Chondrocyte (in vitro differentiated cells): ENCODE results near the gene CRIP1. TPM values are rescaled to one million over a fixed set of nuclear protein-coding genes. Genes with fewer than 3 reads are reported as not detected.

ENCODE experiments used
- DNase-seq: peaks from one replicate; pipeline ENCODE4 v3.0.0; 2021; ENCODE audit warnings: mixed read lengths, low spot score
- H3K27ac Mint-ChIP-seq: one replicate; pipeline ENCODE4 v1.8.0; 2021; ENCODE audit warnings: mild to moderate bottlenecking, moderate library complexity, mixed read lengths; ENCODE audit not compliant: unreplicated experiment
- H3K27me3 Mint-ChIP-seq: 2 replicates; pipeline ENCODE4 v1.8.0; 2021; ENCODE audit warnings: low read depth, mixed read lengths
- H3K36me3 Mint-ChIP-seq: 2 replicates; pipeline ENCODE4 v1.8.0; 2021; ENCODE audit warnings: low read depth, mixed read lengths
- H3K4me1 Mint-ChIP-seq: 2 replicates; pipeline ENCODE4 v1.8.0; 2021; ENCODE audit warnings: low read depth, mild to moderate bottlenecking, mixed read lengths
- H3K4me3 Mint-ChIP-seq: one replicate; pipeline ENCODE4 v1.8.0; 2021; ENCODE audit warnings: mild to moderate bottlenecking, moderate library complexity, mixed read lengths; ENCODE audit not compliant: unreplicated experiment
- H3K9me3 Mint-ChIP-seq: 2 replicates; pipeline ENCODE4 v1.8.0; 2021; ENCODE audit warnings: low read depth, mixed read lengths
- total RNA-seq: library from RNA; stranded (reverse); gene quantifications from 3 replicates; pipeline ENCODE4 v1.2.1, GENCODE V29; 2021
- TF ChIP-seq, protein P1 (sequence below): fragments of 200-600 bp; sonication (generic); IDR thresholded peaks from 2 replicates; pipeline ENCODE4 v1.5.0; 2021; ENCODE audit warnings: antibody characterized with exemption, mild to moderate bottlenecking, moderate library complexity

CRIP1 gene
- total RNA-seq, 1 donor from 2014 or later, result 181 TPM

DNA sequence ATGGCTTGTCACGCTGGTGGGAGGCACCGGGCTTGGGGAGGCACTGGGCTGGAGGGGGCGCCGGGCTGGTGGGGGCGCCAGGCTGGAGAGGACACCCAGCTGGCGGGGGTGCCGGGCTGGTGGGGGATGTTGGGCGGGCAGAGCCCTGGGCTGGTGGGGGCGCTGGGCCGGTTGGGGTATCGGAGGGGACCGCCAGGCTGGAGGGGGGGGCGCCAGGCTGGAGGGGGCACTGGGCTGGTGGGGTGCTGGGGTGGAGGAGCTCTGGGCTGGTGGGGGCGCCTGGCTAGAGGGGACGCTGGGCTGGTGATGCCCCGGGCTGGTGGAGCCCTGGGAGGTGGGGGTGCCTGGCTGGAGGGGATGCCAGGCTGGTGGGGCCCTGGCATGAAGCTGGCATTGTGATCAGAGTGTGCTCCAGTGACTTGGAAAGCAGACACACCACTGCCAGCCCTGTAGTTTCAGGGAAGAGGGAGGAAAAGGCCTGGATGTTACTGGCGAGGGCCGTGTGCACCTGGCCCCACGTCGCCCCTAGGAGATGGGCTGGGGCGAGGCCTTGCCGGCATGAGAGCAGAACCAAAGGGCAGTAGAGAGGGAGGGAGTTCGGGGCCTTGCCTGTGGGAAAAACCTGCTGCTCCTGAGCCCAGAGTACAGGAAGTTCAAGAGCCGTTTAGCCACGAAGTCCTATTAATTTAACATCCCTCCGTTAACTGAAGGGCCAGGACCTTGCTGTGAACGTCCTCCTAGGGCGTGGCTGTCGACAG lies 17.4 kb downstream of the CRIP1 start:
- no peak overlapping the region for H3K27ac Mint-ChIP-seq
- H3K27me3 Mint-ChIP-seq, result peaks cover 8% of the 10 kb centered on the region
- no peaks in the 10 kb centered on the region for H3K4me1 Mint-ChIP-seq
- H3K4me3 Mint-ChIP-seq, result no peak overlapping the region
- H3K9me3 Mint-ChIP-seq, result no peaks in the 10 kb centered on the region
- no peaks in the 10 kb centered on the region for H3K36me3 Mint-ChIP-seq
- peak; percentile 79 for DNase-seq
- TF ChIP-seq, protein P1, sequence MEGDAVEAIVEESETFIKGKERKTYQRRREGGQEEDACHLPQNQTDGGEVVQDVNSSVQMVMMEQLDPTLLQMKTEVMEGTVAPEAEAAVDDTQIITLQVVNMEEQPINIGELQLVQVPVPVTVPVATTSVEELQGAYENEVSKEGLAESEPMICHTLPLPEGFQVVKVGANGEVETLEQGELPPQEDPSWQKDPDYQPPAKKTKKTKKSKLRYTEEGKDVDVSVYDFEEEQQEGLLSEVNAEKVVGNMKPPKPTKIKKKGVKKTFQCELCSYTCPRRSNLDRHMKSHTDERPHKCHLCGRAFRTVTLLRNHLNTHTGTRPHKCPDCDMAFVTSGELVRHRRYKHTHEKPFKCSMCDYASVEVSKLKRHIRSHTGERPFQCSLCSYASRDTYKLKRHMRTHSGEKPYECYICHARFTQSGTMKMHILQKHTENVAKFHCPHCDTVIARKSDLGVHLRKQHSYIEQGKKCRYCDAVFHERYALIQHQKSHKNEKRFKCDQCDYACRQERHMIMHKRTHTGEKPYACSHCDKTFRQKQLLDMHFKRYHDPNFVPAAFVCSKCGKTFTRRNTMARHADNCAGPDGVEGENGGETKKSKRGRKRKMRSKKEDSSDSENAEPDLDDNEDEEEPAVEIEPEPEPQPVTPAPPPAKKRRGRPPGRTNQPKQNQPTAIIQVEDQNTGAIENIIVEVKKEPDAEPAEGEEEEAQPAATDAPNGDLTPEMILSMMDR, result no peak

DNA sequence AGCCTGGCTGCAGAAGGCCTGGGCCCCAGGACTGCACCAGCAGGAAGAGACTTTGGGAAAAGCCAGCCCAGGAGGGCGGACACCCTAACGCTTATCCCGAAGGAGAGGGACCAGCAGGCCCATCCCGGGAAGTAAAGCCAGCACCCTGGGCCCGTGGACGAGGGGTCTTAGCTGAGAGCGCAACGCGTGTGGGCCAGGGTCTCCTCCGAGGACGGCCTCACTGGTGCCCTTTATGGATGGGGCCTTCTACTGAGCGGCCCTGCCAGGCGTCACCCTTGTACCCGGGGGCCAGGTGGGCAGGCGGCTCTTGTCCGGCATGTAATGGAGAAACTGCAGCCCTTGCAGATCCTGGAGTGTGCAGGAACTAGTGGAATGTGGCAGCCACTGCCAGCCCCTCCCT lies 18.4 kb downstream of the CRIP1 start:
- DNase-seq, result peak; percentile 91
- peaks cover 8% of the 10 kb centered on the region for H3K27me3 Mint-ChIP-seq
- no peaks in the 10 kb centered on the region for H3K4me1 Mint-ChIP-seq
- no peaks in the 10 kb centered on the region for H3K9me3 Mint-ChIP-seq
- H3K36me3 Mint-ChIP-seq, result no peaks in the 10 kb centered on the region
- no peak overlapping the region for H3K4me3 Mint-ChIP-seq
- TF ChIP-seq, protein P1, result no peak
- H3K27ac Mint-ChIP-seq, result no peak overlapping the region

DNA sequence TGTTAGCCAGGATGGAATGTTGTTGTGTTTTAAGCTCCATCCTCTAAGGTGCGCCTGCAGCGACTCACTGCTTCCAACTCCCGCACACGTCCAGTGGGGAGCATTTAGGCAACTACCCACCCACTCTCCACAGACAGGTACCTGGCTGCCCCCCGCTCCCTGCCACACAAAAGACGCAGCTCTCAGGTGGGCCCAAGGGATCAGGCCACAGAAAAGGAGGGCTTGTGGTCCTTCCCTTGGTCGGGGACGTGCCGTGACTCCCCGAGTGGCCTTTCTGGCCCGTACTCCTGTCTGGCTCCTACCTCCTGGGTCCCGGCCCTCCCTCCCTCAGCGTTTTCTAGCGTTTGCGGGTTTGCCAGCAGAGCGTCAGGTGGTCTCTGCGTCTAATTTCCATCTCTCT lies 20.6 kb downstream of the CRIP1 start:
- H3K36me3 Mint-ChIP-seq, result no peaks in the 10 kb centered on the region
- H3K4me3 Mint-ChIP-seq, result no peak overlapping the region
- TF ChIP-seq, protein P1, result no peak
- H3K4me1 Mint-ChIP-seq, result no peaks in the 10 kb centered on the region
- peak; percentile 60 for DNase-seq
- no peak overlapping the region for H3K27ac Mint-ChIP-seq
- H3K27me3 Mint-ChIP-seq, result peaks cover 12% of the 10 kb centered on the region
- no peaks in the 10 kb centered on the region for H3K9me3 Mint-ChIP-seq

DNA sequence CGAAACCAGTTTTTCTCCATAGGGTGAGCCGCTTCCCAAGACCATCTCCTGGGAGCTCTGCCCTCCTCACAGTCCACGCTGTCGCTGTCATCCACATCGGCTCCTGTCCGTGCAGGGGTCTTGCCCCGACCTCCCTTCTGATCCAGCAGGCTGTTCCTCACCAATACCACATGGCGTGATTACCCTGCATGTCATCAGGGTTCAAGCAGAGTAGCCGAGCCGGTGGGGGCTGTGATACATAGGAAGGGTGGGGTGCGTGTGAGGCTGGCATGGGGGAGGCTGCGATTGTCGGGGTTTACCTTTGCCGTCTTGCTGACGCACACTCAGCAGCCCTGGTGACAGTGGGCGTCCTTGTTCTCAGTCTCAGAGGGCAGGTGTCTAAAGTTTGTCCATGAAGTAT lies 21.4 kb downstream of the CRIP1 start:
- DNase-seq, result peak; percentile 64
- Mint-ChIP-seq H3K36me3 (no peaks in the 10 kb centered on the region), H3K4me1 (no peaks in the 10 kb centered on the region), H3K27ac (no peak overlapping the region), H3K4me3 (no peak overlapping the region), H3K9me3 (no peaks in the 10 kb centered on the region), H3K27me3 (peaks cover 14% of the 10 kb centered on the region)
- TF ChIP-seq, protein P1, result no peak

DNA sequence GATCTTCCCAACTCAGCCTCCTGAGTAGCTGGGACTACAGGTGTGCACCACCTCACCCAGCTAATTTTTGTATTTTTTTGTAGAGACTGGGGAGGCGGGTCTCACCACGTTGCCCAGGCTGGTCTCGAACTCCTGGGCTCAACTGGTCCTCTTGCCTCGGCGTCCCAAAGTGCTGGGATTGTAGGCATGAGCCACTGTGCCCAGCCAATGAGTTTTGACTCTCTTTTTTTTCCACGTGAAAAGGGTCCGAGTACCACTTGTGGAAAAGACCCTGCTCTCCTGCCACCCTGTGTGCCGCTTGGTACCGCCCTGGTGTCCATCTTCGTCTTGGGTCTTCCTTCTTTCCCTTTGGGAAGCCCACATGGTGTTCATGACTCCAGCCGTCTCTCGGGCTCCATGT lies 21.9 kb downstream of the CRIP1 start:
- peaks cover 14% of the 10 kb centered on the region for H3K27me3 Mint-ChIP-seq

More for the DNA sequence above, 21.9 kb downstream of the CRIP1 start:
- H3K9me3 Mint-ChIP-seq, result no peaks in the 10 kb centered on the region
- DNase-seq, result peak; percentile 51
- TF ChIP-seq, protein P1, result no peak
- H3K27ac Mint-ChIP-seq, result no peak overlapping the region
- no peaks in the 10 kb centered on the region for H3K4me1 Mint-ChIP-seq
- H3K4me3 Mint-ChIP-seq, result no peak overlapping the region
- no peaks in the 10 kb centered on the region for H3K36me3 Mint-ChIP-seq
